ENCODE data around the gene METTL9.
"Not testable (repeated sequence)": the region's sequence is repeated elsewhere in the genome, so short reads cannot be mapped to it uniquely, and the experiment has no call there.

The METTL9 gene

DNA sequence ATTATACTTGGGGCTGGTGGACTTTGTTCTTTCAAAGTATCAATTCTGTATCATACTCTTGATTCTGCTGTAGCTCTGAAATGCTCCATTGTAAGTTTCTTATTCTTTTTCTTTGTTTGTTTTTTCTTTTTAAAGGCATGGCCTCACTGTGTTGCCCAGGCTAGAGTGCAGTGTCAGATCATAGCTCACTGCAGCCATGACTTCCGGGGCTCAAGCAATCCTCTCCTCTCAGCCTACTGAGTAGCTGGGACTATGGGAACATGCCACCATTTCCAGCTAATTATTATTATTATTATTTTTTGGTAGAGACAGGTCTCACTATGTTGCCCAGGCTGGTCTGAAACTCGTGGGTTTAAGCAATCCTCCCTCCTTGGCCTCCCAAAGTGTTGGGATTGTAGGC, 38.9 kb upstream of the METTL9 start:
- H3K9ac ChIP-seq (ENCODE audit: insufficient read length): no peak overlapping the region
- no peak overlapping the region for H3K4me3 ChIP-seq
- no peaks in the 10 kb centered on the region for H3K9me3 ChIP-seq (ENCODE audit: low read depth, low read length)
- DNase-seq (ENCODE audit: low read depth, low spot score): no peak
- TF ChIP-seq EZH2 (IDR thresholded peaks at IDR 0.05) (no peak), FOXP2 (optimal IDR thresholded peaks at IDR 0.05; ENCODE audit: control extremely low read depth, extremely low read length, insufficient read depth) (no peak), POLR2AphosphoS5 (IDR thresholded peaks at IDR 0.05; ENCODE audit: borderline replicate concordance, low read depth, low read length) (no peak)
- no peaks in the 10 kb centered on the region for H3K36me3 ChIP-seq (ENCODE audit: insufficient read depth, low read length)
- no peak overlapping the region for H3K27ac ChIP-seq

DNA sequence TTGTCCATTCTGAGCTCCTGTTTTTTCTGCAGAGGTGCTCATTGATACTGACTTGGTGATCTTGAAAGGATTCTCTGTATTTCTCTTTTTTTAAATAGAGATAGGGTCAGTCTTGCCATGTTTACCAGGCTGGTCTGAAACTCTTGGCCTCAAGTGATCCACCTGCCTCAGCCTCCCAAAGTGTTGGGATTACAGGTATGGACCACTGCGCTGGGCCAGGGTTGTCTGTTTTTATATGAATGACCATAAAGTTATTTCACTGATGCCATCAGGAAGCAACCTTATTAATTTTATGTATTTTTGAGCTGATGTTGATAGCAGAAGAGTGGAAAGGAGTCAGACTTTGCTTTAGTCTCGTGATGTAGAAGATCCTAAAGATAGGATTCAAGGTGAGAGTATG, 35.7 kb upstream of the METTL9 start:
- no peak for DNase-seq (ENCODE audit: low read depth, low spot score)
- Histone ChIP-seq H3K9ac (ENCODE audit: insufficient read length) (no peak overlapping the region), H3K9me3 (ENCODE audit: low read depth, low read length) (no peaks in the 10 kb centered on the region), H3K27ac (no peak overlapping the region), H3K4me3 (no peak overlapping the region), H3K36me3 (ENCODE audit: insufficient read depth, low read length) (no peaks in the 10 kb centered on the region)
- TF ChIP-seq FOXP2 (optimal IDR thresholded peaks at IDR 0.05; ENCODE audit: control extremely low read depth, extremely low read length, insufficient read depth) (no peak), EZH2 (IDR thresholded peaks at IDR 0.05) (no peak), POLR2AphosphoS5 (IDR thresholded peaks at IDR 0.05; ENCODE audit: borderline replicate concordance, low read depth, low read length) (no peak)

- H3K4me3 ChIP-seq; DNase-seq (ENCODE audit: low read depth, low spot score); H3K36me3 ChIP-seq (ENCODE audit: insufficient read depth, low read length); H3K9me3 ChIP-seq (ENCODE audit: low read depth, low read length); H3K9ac ChIP-seq (ENCODE audit: insufficient read length); H3K27ac ChIP-seq: not testable (repeated sequence)
Observed at GRCh38 chr16:21564367-21564766, 35.0 kb upstream of the METTL9 start.

DNA sequence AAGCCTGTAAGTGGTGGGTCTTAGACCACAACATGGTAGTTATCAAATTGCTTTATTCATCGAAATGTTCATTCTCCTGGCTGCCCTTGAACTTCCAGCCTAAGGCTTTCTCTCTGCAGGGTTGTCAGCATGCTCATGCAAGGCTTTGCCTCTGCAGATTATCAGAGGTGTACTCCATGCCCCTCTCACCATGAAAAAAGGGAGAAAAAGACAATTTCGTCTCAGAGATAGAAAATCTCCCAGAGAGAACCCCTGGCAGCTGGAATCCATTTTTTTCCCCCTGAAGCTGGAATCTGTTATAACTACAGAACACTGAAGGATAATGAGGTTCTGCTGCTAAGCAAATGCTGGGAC, 33.9 kb upstream of the METTL9 start:
- no peak for DNase-seq (ENCODE audit: low read depth, low spot score)

DNA sequence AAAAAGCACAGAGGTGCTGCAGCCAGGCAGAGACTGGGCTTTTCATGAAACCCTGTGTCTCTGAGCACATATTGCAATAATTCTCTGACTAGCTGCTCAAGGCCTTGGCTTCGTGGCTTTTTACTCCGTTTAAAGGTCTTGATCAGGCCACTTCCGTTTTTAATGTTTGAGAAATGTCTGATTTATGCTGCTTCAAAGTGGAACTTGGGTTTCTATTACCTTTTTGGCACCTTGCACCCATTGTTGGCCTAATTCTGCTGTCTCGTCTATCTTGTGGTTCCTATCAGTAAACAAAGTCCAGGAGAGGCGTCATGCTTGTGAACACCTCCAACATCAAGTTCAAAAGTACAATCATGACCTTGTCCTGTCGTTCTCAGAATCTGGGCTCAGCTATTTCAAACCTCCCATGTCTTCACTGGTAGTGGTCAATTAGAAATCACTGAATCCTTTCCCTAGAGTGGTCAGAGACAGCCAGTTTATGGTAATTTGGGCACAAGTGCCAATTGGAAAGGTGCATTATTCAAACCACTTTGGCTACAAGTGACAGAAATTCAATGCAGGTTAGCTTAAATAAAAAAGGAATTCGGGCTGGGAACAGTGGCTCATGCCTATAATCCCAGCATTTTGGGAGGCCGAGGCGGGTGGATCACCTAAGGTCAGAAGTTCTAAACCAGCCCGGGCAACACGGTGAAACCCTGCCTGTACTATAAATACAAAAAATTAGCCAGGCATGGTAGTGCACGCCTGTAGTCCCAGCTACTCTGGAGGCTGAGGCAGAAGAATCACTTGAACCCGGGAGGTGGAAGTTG, 33.3 kb upstream of the METTL9 start:
- DNase-seq (ENCODE audit: low read depth, low spot score): no peak
- no peak overlapping the region for H3K9ac ChIP-seq (ENCODE audit: insufficient read length)
- no peak overlapping the region for H3K27ac ChIP-seq
- H3K4me3 ChIP-seq: no peak overlapping the region
- TF ChIP-seq POLR2AphosphoS5 (IDR thresholded peaks at IDR 0.05; ENCODE audit: borderline replicate concordance, low read depth, low read length): no peak
- no peak for TF ChIP-seq FOXP2 (optimal IDR thresholded peaks at IDR 0.05; ENCODE audit: control extremely low read depth, extremely low read length, insufficient read depth)
- TF ChIP-seq EZH2 (IDR thresholded peaks at IDR 0.05): no peak
- no peaks in the 10 kb centered on the region for H3K9me3 ChIP-seq (ENCODE audit: low read depth, low read length)
- no peaks in the 10 kb centered on the region for H3K36me3 ChIP-seq (ENCODE audit: insufficient read depth, low read length)

More for the DNA sequence above, 33.9 kb upstream of the METTL9 start:
- Histone ChIP-seq H3K27ac (no peak overlapping the region), H3K4me3 (no peak overlapping the region), H3K9me3 (ENCODE audit: low read depth, low read length) (no peaks in the 10 kb centered on the region), H3K36me3 (ENCODE audit: insufficient read depth, low read length) (no peaks in the 10 kb centered on the region), H3K9ac (ENCODE audit: insufficient read length) (no peak overlapping the region)
- TF ChIP-seq FOXP2 (optimal IDR thresholded peaks at IDR 0.05; ENCODE audit: control extremely low read depth, extremely low read length, insufficient read depth): no peak
- no peak for TF ChIP-seq POLR2AphosphoS5 (IDR thresholded peaks at IDR 0.05; ENCODE audit: borderline replicate concordance, low read depth, low read length)
- no peak for TF ChIP-seq EZH2 (IDR thresholded peaks at IDR 0.05)

- DNase-seq (ENCODE audit: low read depth, low spot score): no peak
- no peak overlapping the region for H3K27ac ChIP-seq
- no peak overlapping the region for H3K9ac ChIP-seq (ENCODE audit: insufficient read length)
- TF ChIP-seq EZH2 (IDR thresholded peaks at IDR 0.05) (no peak), POLR2AphosphoS5 (IDR thresholded peaks at IDR 0.05; ENCODE audit: borderline replicate concordance, low read depth, low read length) (no peak), FOXP2 (optimal IDR thresholded peaks at IDR 0.05; ENCODE audit: control extremely low read depth, extremely low read length, insufficient read depth) (no peak)
- no peaks in the 10 kb centered on the region for H3K9me3 ChIP-seq (ENCODE audit: low read depth, low read length)
- H3K36me3 ChIP-seq (ENCODE audit: insufficient read depth, low read length): no peaks in the 10 kb centered on the region
- H3K4me3 ChIP-seq: no peak overlapping the region
Observed at GRCh38 chr16:21566891-21567414, 32.4 kb upstream of the METTL9 start.

GRCh38 chr16:21567496-21567895, 31.9 kb upstream of the METTL9 start:
- not testable (repeated sequence) for H3K36me3 ChIP-seq (ENCODE audit: insufficient read depth, low read length); H3K9me3 ChIP-seq (ENCODE audit: low read depth, low read length); H3K4me3 ChIP-seq; H3K9ac ChIP-seq (ENCODE audit: insufficient read length); DNase-seq (ENCODE audit: low read depth, low spot score); H3K27ac ChIP-seq

DNA sequence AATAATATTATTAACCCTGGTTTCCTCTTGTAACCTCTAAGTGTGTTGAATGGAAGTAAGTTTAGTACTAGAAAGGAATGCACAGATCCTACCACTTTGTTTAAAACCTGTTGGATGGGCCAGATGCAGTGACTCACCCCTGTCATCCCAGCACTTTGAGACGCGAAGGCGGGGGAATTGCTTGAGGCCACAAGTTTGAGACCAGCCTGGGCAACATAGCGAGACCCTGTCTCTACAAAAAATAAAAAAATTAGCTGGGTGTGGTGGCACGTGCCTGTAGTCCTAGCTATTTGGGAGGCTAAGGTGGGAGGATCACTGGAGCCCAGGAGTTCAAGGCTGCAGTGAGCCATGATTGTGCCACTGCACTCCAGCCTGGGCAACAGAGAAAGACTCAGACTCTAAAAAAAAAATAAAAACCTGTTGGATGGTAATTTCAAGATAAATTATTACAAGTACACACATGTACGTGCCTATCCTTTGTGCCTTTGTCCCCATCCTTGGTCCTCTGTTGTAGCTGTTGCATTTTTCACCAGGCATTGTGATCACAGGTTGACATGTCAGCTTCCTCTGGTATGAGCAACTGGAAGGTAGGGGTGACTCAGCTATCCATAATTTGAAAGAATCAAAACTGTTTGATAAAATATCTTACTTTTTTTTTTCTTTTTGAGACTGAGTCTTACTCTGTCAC, 30.7 kb upstream of the METTL9 start:
- H3K4me3 ChIP-seq: no peak overlapping the region
- TF ChIP-seq EZH2 (IDR thresholded peaks at IDR 0.05): no peak
- no peak for TF ChIP-seq FOXP2 (optimal IDR thresholded peaks at IDR 0.05; ENCODE audit: control extremely low read depth, extremely low read length, insufficient read depth)
- no peak for TF ChIP-seq POLR2AphosphoS5 (IDR thresholded peaks at IDR 0.05; ENCODE audit: borderline replicate concordance, low read depth, low read length)
- no peaks in the 10 kb centered on the region for H3K36me3 ChIP-seq (ENCODE audit: insufficient read depth, low read length)
- no peak overlapping the region for H3K9ac ChIP-seq (ENCODE audit: insufficient read length)
- no peak for DNase-seq (ENCODE audit: low read depth, low spot score)
- H3K27ac ChIP-seq: no peak overlapping the region
- H3K9me3 ChIP-seq (ENCODE audit: low read depth, low read length): no peaks in the 10 kb centered on the region

GRCh38 chr16:21570676-21571017, 28.7 kb upstream of the METTL9 start:
- DNase-seq (ENCODE audit: low read depth, low spot score): no peak
- no peak for TF ChIP-seq EZH2 (IDR thresholded peaks at IDR 0.05)
- TF ChIP-seq FOXP2 (optimal IDR thresholded peaks at IDR 0.05; ENCODE audit: control extremely low read depth, extremely low read length, insufficient read depth): no peak
- Histone ChIP-seq H3K4me3 (no peak overlapping the region), H3K9ac (ENCODE audit: insufficient read length) (no peak overlapping the region), H3K9me3 (ENCODE audit: low read depth, low read length) (no peaks in the 10 kb centered on the region), H3K27ac (no peak overlapping the region), H3K36me3 (ENCODE audit: insufficient read depth, low read length) (no peaks in the 10 kb centered on the region)

DNA sequence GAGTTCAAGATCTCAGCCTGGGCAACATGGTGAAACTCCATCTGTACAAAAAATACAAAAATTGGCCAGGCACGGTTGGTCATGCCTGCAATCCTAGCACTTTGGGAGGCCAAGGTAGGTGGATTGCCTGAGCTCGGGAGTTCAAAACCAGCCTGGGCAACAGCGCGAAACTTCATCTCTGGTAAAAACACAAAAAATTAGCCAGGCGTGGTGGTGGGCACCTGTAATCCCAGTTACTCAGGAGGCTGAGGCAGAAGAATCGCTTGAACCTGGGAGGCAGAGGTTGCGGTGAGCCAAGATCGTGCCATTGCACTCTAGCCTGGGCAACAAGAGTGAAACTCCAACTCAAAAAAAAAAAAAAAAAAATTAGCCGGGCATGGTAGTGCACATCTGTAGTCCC, 25.9 kb upstream of the METTL9 start:
- H3K4me3 ChIP-seq; H3K9me3 ChIP-seq (ENCODE audit: low read depth, low read length); H3K9ac ChIP-seq (ENCODE audit: insufficient read length); DNase-seq (ENCODE audit: low read depth, low spot score); H3K36me3 ChIP-seq (ENCODE audit: insufficient read depth, low read length); H3K27ac ChIP-seq: not testable (repeated sequence)
